CD4-positive, alpha-beta T cell (primary cell): Measurements from ENCODE around the gene GALNT18. TPM values are rescaled to one million over a fixed set of nuclear protein-coding genes. Genes with fewer than 3 reads are reported as not detected.

Experiments
- ATAC-seq: fragments of 200-7000 bp; cut with Tn5 transposase; one replicate; pipeline ENCODE4 v1.10.0; 2022; ENCODE audit warnings: mild to moderate bottlenecking; ENCODE audit not compliant: poor library complexity
- CTCF ChIA-PET: fragments of 350-600 bp; sonication (Branson Sonifier 250); formaldehyde crosslinking; loops from one replicate; lab custom pipeline; 2021; ENCODE audit warnings: antibody characterized with exemption, inconsistent platforms; lab: Charles Lee
- POLR2A ChIA-PET: fragments of 350-600 bp; sonication (Branson Sonifier 250); formaldehyde crosslinking; loops from one replicate; lab custom pipeline; 2021; ENCODE audit warnings: antibody characterized with exemption, inconsistent platforms; lab: Charles Lee
- DNase-seq, 14 experiments: peaks; one replicate each; pipeline ENCODE4 v3.0.0-alpha.2; 2013 to 2020; ENCODE audit warnings: mixed read lengths in 2 of 14
- H3K27ac ChIP-seq, 2 donors: one replicate each; pipeline versions ENCODE4 v1.5.1 to v1.7.0; 2013; ENCODE audit warnings: low read length in 2 of 2, low read depth in 1 of 2, mild to moderate bottlenecking in 1 of 2
- H3K27me3 ChIP-seq, 2 experiments: 1 replicate in 1 of 2; 2 replicates in 1 of 2; pipeline versions ENCODE4 v1.6.1 to v1.7.0; 2013; ENCODE audit warnings: low read length in 2 of 2, control low read depth in 1 of 2, mild to moderate bottlenecking in 1 of 2, moderate library complexity in 1 of 2; ENCODE audit not compliant: insufficient read depth in 2 of 2, control insufficient read depth in 1 of 2
- H3K36me3 ChIP-seq: one replicate; pipeline ENCODE4 v1.6.1; 2013; ENCODE audit warnings: low read length, control low read depth; ENCODE audit not compliant: insufficient read depth
- H3K4me1 ChIP-seq: one replicate; pipeline ENCODE4 v1.6.1; 2013; ENCODE audit warnings: low read length, control low read depth; ENCODE audit not compliant: insufficient read depth
- H3K4me3 ChIP-seq: one replicate; pipeline ENCODE4 v1.5.1; 2013; ENCODE audit warnings: mild to moderate bottlenecking, low read length, moderate library complexity
- H3K9me3 ChIP-seq, 2 experiments: 1 replicate in 1 of 2; 2 replicates in 1 of 2; pipeline versions ENCODE4 v1.6.1 to v1.7.0; 2013; ENCODE audit warnings: low read length in 2 of 2, mild to moderate bottlenecking in 2 of 2, control low read depth in 1 of 2, moderate library complexity in 1 of 2; ENCODE audit not compliant: control insufficient read depth in 1 of 2, insufficient read depth in 1 of 2
- H3K27ac Mint-ChIP-seq: one replicate; pipeline ENCODE4 v1.8.0; 2020; ENCODE audit warnings: mixed read lengths
- H3K27me3 Mint-ChIP-seq: one replicate; pipeline ENCODE4 v1.8.0; 2021; ENCODE audit warnings: mixed read lengths
- H3K36me3 Mint-ChIP-seq: one replicate; pipeline ENCODE4 v1.8.0; 2021; ENCODE audit warnings: low read depth, mixed read lengths
- H3K4me1 Mint-ChIP-seq: one replicate; pipeline ENCODE4 v1.8.0; 2021; ENCODE audit warnings: low read depth, mixed read lengths
- H3K4me3 Mint-ChIP-seq: one replicate; pipeline ENCODE4 v1.8.0; 2020; ENCODE audit warnings: mild to moderate bottlenecking, mixed read lengths
- H3K9me3 Mint-ChIP-seq: one replicate; pipeline ENCODE4 v1.8.0; 2020; ENCODE audit warnings: mixed read lengths
- intact Hi-C, 2 experiments: fragments of 100-400 bp; cut with DNase I in 1 of 2; cut with micrococcal nuclease in 1 of 2; formaldehyde crosslinking; loops; one replicate each; pipeline versions ENCODE4 v1.15.1 to v1.9.0; 2023 to 2025; cut with DNase I, micrococcal nuclease
- total RNA-seq, 174 experiments: library from RNA in 2 of 174; stranded (reverse) in 2 of 174; gene quantifications; one replicate each; pipeline ENCODE4 v1.2.3 and lab custom pipeline; 2021 to 2026
- TF ChIP-seq, protein P1 (sequence below): fragments of 200-600 bp; IDR thresholded peaks from one replicate; pipeline ENCODE4 v1.8.0; 2022; ENCODE audit warnings: antibody characterized with exemption, mild to moderate bottlenecking

The GALNT18 gene
- total RNA-seq, 2 experiments from 2014 or later = 0.08 TPM; not detected in 1

DNA sequence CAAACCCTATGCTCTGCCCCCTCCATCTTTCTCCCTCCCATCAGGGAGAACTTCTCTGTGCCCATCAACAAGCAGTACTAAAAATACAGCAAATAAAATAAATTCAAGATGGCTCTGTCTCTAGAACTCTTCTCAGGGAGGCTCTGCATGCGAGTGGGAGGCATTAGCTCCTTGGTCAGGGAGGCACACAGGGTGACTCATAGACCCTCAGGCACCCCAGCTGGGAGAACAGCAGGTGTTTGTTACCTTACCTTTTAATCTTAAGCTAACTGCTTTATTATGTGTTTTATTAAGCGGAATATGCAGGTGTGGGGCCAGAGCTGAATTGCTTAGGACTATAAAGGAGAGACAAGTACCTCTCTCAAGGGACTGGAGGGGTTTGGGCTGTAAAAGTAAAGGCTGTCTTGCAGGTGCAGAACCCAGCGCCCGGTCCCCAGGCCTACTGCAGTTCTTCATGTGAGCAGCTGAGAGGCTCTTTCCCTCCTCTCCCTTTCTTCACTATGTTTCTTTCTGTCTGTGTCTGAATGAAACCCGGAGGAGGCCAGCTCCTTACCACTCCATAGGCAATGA is 289.6 kb downstream of the GALNT18 start:
- Mint-ChIP-seq H3K4me3 (no peak overlapping the region), H3K27me3 (peaks cover 4% of the 10 kb centered on the region), H3K36me3 (no peaks in the 10 kb centered on the region), H3K27ac (no peak overlapping the region), H3K9me3 (no peaks in the 10 kb centered on the region), H3K4me1 (no peaks in the 10 kb centered on the region)
- H3K4me1 ChIP-seq = no peaks in the 10 kb centered on the region
- TF ChIP-seq, protein P1, sequence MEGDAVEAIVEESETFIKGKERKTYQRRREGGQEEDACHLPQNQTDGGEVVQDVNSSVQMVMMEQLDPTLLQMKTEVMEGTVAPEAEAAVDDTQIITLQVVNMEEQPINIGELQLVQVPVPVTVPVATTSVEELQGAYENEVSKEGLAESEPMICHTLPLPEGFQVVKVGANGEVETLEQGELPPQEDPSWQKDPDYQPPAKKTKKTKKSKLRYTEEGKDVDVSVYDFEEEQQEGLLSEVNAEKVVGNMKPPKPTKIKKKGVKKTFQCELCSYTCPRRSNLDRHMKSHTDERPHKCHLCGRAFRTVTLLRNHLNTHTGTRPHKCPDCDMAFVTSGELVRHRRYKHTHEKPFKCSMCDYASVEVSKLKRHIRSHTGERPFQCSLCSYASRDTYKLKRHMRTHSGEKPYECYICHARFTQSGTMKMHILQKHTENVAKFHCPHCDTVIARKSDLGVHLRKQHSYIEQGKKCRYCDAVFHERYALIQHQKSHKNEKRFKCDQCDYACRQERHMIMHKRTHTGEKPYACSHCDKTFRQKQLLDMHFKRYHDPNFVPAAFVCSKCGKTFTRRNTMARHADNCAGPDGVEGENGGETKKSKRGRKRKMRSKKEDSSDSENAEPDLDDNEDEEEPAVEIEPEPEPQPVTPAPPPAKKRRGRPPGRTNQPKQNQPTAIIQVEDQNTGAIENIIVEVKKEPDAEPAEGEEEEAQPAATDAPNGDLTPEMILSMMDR = no peak
- no peaks in the 10 kb centered on the region for H3K27me3 ChIP-seq
- no peak overlapping the region for H3K4me3 ChIP-seq
- ChIA-PET CTCF (no interaction called here), POLR2A (no interaction called here)
- intact Hi-C loops = no loop called here
- DNase-seq (no peak), ATAC-seq (no peak)
- no peaks in the 10 kb centered on the region for H3K9me3 ChIP-seq
- H3K36me3 ChIP-seq = no peaks in the 10 kb centered on the region
- H3K27ac ChIP-seq = no peak overlapping the region

DNA sequence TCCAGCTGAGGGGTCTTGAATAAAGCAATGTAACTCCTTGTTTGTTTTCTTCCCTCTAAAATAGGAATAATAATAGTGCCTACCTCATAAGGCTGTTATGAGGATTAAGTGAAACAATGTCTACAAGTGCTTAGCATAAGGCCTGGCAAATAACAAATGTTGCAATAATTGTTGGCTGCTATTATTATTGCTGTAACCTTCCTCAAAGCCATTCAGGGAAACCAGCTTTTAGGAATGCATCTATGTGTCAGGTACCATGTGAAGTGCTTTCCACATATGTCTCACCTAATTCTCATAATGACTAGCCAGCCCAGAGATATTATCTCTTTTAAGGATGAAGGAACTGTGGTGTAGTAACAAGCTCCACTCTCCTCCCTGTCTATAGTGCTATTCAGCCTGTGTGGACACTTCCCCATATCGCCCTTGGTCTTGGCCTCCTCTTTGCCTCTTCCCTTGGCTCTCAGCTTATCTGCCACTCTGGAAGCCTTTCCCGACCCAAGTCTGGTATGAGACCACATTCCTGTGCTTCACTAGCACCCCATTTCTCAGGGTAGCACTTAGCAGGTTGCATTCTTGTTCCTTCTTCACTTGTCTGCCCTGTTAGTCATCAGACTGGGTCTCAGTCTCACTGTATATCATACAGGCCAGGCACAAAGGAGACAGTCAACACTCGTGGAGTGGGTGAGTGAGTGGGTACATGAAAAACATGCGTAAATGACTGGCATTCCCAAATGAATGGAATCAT is 292.6 kb downstream of the GALNT18 start:
- no peaks in the 10 kb centered on the region for H3K9me3 Mint-ChIP-seq
- no peak overlapping the region for H3K27ac Mint-ChIP-seq
- intact Hi-C loops = no loop called here

DNA sequence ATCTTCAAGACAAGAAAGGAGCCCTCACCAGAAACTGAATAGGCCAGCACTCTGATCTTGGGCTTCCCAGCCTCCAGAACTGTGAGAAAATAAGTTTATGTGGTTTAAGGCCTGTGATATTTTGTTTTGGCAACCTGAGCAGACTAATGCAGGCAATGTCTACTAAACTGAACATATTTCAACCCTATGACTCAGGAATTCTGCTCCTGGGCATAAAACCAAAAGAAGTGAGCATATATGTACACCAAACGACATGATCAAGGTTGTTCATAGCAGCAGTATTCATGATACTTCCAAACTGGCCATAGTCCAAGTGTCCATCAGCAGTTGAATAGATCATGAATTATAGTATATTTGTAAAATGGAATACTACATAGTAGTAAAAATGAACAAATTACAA is 297.7 kb downstream of the GALNT18 start:
- CTCF ChIA-PET = no interaction called here
- intact Hi-C loops = no loop called here
- Mint-ChIP-seq H3K27me3 (peaks cover 4% of the 10 kb centered on the region), H3K4me3 (no peak overlapping the region), H3K4me1 (no peaks in the 10 kb centered on the region), H3K36me3 (no peaks in the 10 kb centered on the region), H3K27ac (no peak overlapping the region), H3K9me3 (peaks cover 8% of the 10 kb centered on the region)
- Histone ChIP-seq H3K27me3 (no peaks in the 10 kb centered on the region), H3K4me1 (no peaks in the 10 kb centered on the region), H3K9me3 (peaks cover 4 to 9% of the 10 kb centered on the region in 2 experiments), H3K4me3 (no peak overlapping the region), H3K36me3 (no peaks in the 10 kb centered on the region), H3K27ac (no peak overlapping the region)
- no peak for DNase-seq
- TF ChIP-seq, protein P1 = no peak
- POLR2A ChIA-PET = no interaction called here
- ATAC-seq = no peak

More for the DNA sequence above, 292.6 kb downstream of the GALNT18 start:
- Mint-ChIP-seq H3K27me3 (peaks cover 4% of the 10 kb centered on the region), H3K4me1 (no peaks in the 10 kb centered on the region), H3K4me3 (no peak overlapping the region), H3K36me3 (no peaks in the 10 kb centered on the region)
- Histone ChIP-seq H3K4me3 (no peak overlapping the region), H3K27me3 (no peaks in the 10 kb centered on the region), H3K27ac (no peak overlapping the region), H3K36me3 (no peaks in the 10 kb centered on the region), H3K4me1 (no peaks in the 10 kb centered on the region), H3K9me3 (no peaks in the 10 kb centered on the region)
- no peak for ATAC-seq
- ChIA-PET POLR2A (interaction anchor here (0.6 kb wide), 1 partner anchor 225 kb away, joined by 4 read pairs; no protein-coding TSS in a partner anchor), CTCF (interaction anchor here (1.3 kb wide), 1 partner anchor 301 kb away, joined by 3 read pairs; no protein-coding TSS in a partner anchor)
- TF ChIP-seq, protein P1 = no peak
- no peak for DNase-seq
